Osteoblast (primary cell): Measurements from ENCODE around the gene COX6B2. TPM values are rescaled to one million over a fixed set of nuclear protein-coding genes. Genes with fewer than 3 reads are reported as not detected.

Source experiments
- DNase-seq: peaks from one replicate; pipeline ENCODE4 v3.0.0; 2011; ENCODE audit warnings: low spot score, mixed read lengths; ENCODE audit not compliant: insufficient read length; ENCODE audit errors: missing footprints
- H2AFZ ChIP-seq: 2 replicates; pipeline ENCODE4 v1.6.0; 2011; ENCODE audit warnings: mild to moderate bottlenecking, low read length
- H3K27ac ChIP-seq: 2 replicates; pipeline ENCODE4 v1.5.1; 2011; ENCODE audit warnings: mild to moderate bottlenecking, low read depth, low read length, moderate library complexity
- H3K27me3 ChIP-seq: 2 replicates; pipeline ENCODE4 v1.6.0; 2012; ENCODE audit warnings: mild to moderate bottlenecking, control low read depth, inconsistent platforms, low read length, moderate library complexity; ENCODE audit not compliant: insufficient read depth
- H3K36me3 ChIP-seq: 2 replicates; pipeline ENCODE4 v1.5.1; 2011; ENCODE audit warnings: mild to moderate bottlenecking, low read length, control low read depth, moderate library complexity; ENCODE audit not compliant: insufficient read depth
- H3K4me1 ChIP-seq: 2 replicates; pipeline ENCODE4 v1.5.1; 2011; ENCODE audit warnings: mild to moderate bottlenecking, low read length, control low read depth, moderate library complexity; ENCODE audit not compliant: insufficient read depth
- H3K4me2 ChIP-seq: 2 replicates; pipeline ENCODE4 v1.6.0; 2011; ENCODE audit warnings: mild to moderate bottlenecking, low read length; ENCODE audit not compliant: insufficient read depth
- H3K4me3 ChIP-seq: fragments of 200-600 bp; sonication (generic); 3 replicates; pipeline ENCODE4 v1.5.1; 2012; ENCODE audit warnings: mild to moderate bottlenecking, low read length, inconsistent platforms; ENCODE audit not compliant: insufficient read depth
- H3K79me2 ChIP-seq: 2 replicates; pipeline ENCODE4 v1.6.0; 2012; ENCODE audit warnings: mild to moderate bottlenecking, low read length, control low read depth, inconsistent platforms; ENCODE audit not compliant: insufficient read depth
- H3K9me3 ChIP-seq: 2 replicates; pipeline ENCODE4 v1.5.1; 2011; ENCODE audit warnings: low read depth, low read length, control low read depth
- H4K20me1 ChIP-seq: 2 replicates; pipeline ENCODE4 v1.6.0; 2012; ENCODE audit warnings: mild to moderate bottlenecking, low read length, control low read depth; ENCODE audit not compliant: insufficient read depth
- total RNA-seq: library from RNA; depleted of rRNA; stranded (reverse); fragments of >200 nt; gene quantifications from 2 replicates; pipeline ENCODE4 v1.2.3, GENCODE V29; 2012
- TF ChIP-seq, protein P1 (sequence below): IDR thresholded peaks from 2 replicates; pipeline ENCODE4 v1.5.1; 2011; ENCODE audit warnings: mild to moderate bottlenecking, low read depth, low read length, moderate library complexity; ENCODE audit errors: extremely low read depth

The COX6B2 gene
- total RNA-seq, 1 donor = not detected

DNA sequence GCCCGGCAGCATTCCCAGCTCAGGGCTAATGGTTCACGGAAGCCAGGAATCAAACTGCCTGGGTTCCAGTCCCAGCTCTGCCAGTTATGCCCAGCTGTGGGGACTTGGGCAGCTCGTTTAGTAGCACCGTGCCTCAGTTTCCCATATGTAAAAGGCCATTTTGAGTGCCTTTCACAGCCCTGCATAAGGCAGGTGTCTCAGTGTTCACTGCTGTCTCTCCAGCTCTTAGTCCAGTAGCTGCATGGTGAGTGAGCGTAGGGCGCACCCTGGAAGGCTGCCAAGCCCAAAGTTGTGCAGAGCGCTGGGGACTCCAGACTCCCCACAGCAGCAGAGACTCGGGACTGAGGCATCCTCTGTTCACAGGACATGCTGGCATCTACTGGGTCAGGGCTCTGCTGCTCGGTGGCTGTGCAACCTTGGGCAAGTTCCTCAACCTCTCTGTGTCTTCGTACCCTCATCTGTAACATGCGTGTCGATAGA lies 36.7 kb upstream of the COX6B2 start:
- Histone ChIP-seq H3K27me3 (no peaks in the 10 kb centered on the region), H3K9me3 (no peaks in the 10 kb centered on the region), H3K4me3 (no peak overlapping the region), H2AFZ (no peak overlapping the region), H3K79me2 (peaks cover 51% of the 10 kb centered on the region), H3K4me1 (peaks cover 22% of the 10 kb centered on the region), H3K4me2 (no peak overlapping the region), H4K20me1 (peaks cover 60% of the 10 kb centered on the region), H3K27ac (no peak overlapping the region), H3K36me3 (peaks cover 55% of the 10 kb centered on the region)
- DNase-seq = peak; percentile 77
- TF ChIP-seq, protein P1, sequence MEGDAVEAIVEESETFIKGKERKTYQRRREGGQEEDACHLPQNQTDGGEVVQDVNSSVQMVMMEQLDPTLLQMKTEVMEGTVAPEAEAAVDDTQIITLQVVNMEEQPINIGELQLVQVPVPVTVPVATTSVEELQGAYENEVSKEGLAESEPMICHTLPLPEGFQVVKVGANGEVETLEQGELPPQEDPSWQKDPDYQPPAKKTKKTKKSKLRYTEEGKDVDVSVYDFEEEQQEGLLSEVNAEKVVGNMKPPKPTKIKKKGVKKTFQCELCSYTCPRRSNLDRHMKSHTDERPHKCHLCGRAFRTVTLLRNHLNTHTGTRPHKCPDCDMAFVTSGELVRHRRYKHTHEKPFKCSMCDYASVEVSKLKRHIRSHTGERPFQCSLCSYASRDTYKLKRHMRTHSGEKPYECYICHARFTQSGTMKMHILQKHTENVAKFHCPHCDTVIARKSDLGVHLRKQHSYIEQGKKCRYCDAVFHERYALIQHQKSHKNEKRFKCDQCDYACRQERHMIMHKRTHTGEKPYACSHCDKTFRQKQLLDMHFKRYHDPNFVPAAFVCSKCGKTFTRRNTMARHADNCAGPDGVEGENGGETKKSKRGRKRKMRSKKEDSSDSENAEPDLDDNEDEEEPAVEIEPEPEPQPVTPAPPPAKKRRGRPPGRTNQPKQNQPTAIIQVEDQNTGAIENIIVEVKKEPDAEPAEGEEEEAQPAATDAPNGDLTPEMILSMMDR = no peak

DNA sequence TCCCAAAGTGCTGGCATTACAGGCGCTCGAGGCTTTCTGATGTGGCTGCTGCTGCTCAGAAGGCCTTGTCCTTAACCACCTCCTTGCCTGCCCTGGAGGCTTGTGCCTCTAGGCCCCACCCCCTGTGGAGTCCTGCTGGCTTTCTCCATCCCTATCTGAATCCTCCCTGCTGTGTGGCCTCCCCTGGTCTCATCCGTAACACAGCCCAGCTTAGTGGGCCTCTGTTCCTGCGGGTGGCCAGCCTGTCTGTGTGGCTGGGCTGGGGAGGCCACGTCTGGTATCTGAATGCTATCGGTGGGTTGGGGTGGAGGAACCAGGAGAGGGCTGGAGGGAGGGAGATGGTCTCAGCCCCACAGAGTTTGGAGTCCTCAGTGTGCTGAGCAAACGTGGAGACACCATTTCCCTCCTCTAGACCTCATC lies 36.0 kb upstream of the COX6B2 start:
- no peaks in the 10 kb centered on the region for H3K9me3 ChIP-seq
- no peak overlapping the region for H2AFZ ChIP-seq
- no peak overlapping the region for H3K4me3 ChIP-seq
- peak; percentile 59 for DNase-seq
- peaks cover 64% of the 10 kb centered on the region for H4K20me1 ChIP-seq
- H3K4me1 ChIP-seq = peaks cover 22% of the 10 kb centered on the region
- no peak overlapping the region for H3K4me2 ChIP-seq
- peaks cover 56% of the 10 kb centered on the region for H3K79me2 ChIP-seq
- TF ChIP-seq, protein P1 = no peak
- H3K27me3 ChIP-seq = no peaks in the 10 kb centered on the region
- peaks cover 55% of the 10 kb centered on the region for H3K36me3 ChIP-seq
- no peak overlapping the region for H3K27ac ChIP-seq

DNA sequence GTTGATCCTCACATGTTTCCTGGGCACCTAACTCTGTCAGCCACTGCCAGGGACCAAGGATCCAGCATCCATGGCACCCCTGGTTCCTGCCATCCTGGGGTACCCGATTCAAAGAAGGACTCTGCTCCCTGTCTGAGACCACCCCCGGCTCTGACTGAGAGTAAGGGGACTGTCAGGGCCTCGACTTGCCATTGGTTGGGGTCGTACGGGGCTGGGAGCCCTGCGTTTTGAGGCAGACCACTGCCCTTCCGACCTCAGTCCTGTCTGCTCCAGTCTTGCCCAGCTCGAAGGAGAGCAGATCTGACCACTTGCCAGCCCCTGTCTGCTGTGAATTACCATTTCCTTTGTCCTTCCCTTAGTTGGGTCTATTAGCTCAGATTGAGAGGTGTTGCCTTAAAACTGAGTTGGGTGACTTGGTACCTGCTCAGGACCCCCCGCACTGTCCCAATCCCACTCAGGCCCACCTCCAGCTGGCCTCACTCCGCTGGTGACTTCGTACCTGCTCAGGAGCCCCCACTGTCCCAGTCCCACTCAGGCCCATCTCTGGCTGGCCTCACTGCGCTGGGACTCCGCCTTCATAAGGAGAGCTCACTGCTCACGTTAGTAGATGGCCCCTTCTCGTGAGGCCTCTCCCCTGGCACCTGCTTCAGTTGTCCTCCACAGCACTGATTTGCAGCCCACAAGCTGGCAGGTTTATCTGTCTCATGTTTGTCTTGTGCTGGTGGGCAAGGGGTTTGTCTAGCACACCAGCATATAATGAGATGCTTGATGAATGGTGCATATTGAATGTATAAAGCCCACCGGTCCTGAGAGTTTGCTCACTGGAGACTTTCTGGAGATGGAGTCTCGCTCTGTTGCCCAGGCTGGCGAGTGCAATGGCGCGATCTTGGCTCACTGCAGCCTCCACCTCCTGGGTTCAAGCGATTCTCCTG lies 35.1 kb upstream of the COX6B2 start:
- H3K9me3 ChIP-seq = no peaks in the 10 kb centered on the region
- peaks cover 56% of the 10 kb centered on the region for H3K79me2 ChIP-seq
- H3K36me3 ChIP-seq = peaks cover 55% of the 10 kb centered on the region
- no peaks in the 10 kb centered on the region for H3K27me3 ChIP-seq
- peak; percentile 63 for DNase-seq
- H3K4me3 ChIP-seq = no peak overlapping the region
- peak overlapping the region; percentile 97 for H3K4me2 ChIP-seq
- H3K27ac ChIP-seq = peak overlapping the region; percentile 33
- H2AFZ ChIP-seq = no peak overlapping the region
- peaks cover 28% of the 10 kb centered on the region for H3K4me1 ChIP-seq
- peaks cover 64% of the 10 kb centered on the region for H4K20me1 ChIP-seq
- TF ChIP-seq, protein P1 = no peak
